Caki2 (cell line): ENCODE results near the gene ZC3H7A. TPM values are rescaled to one million over a fixed set of nuclear protein-coding genes. Genes with fewer than 3 reads are reported as not detected.

ENCODE experiments used
- DNase-seq: peaks from one replicate; pipeline ENCODE4 v3.0.0-alpha.2; 2015; ENCODE audit warnings: low read depth
- in situ Hi-C: cut with HindIII; loops from 2 replicates; pipeline ENCODE4 v1.10.0; 2016; ENCODE audit warnings: low sequenced_read_pairs, low pct_unique_long_range_greater_than_20kb, mixed read lengths
- total RNA-seq: library from RNA; depleted of rRNA; stranded (reverse); fragments of >200 nt; shearing (Covaris generic); gene quantifications from 2 replicates; pipeline ENCODE4 v1.2.3, GENCODE V29; 2014; ENCODE audit warnings: low replicate concordance

Gene ZC3H7A
- total RNA-seq, 1 experiment from 2014 or later = 31.2 TPM

- in situ Hi-C loops = no loop called here
- DNase-seq = peak; percentile 60
These were observed 13.6 kb downstream of the ZC3H7A start for GRCh38 chr16:11783319-11784037.

- DNase-seq = no peak
- in situ Hi-C loops = no loop called here
These were observed 15.3 kb downstream of the ZC3H7A start for GRCh38 chr16:11781773-11782172.

- in situ Hi-C loops = no loop called here
- DNase-seq = no peak
These were observed 15.9 kb downstream of the ZC3H7A start for GRCh38 chr16:11780991-11781680.

- in situ Hi-C loops = no loop called here
- no peak for DNase-seq
These were observed 18.0 kb downstream of the ZC3H7A start for GRCh38 chr16:11779074-11779473.

GRCh38 chr16:11774065-11774626 is 22.9 kb downstream of the ZC3H7A start:
- no peak for DNase-seq
- in situ Hi-C loops = no loop called here

- no peak for DNase-seq
- in situ Hi-C loops = no loop called here
These were observed 28.2 kb downstream of the ZC3H7A start for GRCh38 chr16:11768849-11769248.

- no peak for DNase-seq
- in situ Hi-C loops = no loop called here
These were observed 34.6 kb downstream of the ZC3H7A start for GRCh38 chr16:11762431-11762830.

GRCh38 chr16:11759997-11760396 is 37.1 kb downstream of the ZC3H7A start:
- no peak for DNase-seq
- in situ Hi-C loops = no loop called here

GRCh38 chr16:11759163-11759834 is 37.8 kb downstream of the ZC3H7A start:
- no peak for DNase-seq
- in situ Hi-C loops = no loop called here

GRCh38 chr16:11757671-11758545 is 39.1 kb downstream of the ZC3H7A start:
- peak; percentile 86 for DNase-seq
- in situ Hi-C loops = no loop called here

- in situ Hi-C loops = no loop called here
- DNase-seq = no peak
These were observed 40.8 kb downstream of the ZC3H7A start for GRCh38 chr16:11756248-11756647.

GRCh38 chr16:11755022-11755760 is 41.9 kb downstream of the ZC3H7A start:
- in situ Hi-C loops = no loop called here
- DNase-seq = no peak

GRCh38 chr16:11752856-11753255 is 44.2 kb downstream of the ZC3H7A start:
- in situ Hi-C loops = no loop called here
- DNase-seq = no peak

GRCh38 chr16:11750056-11750455 is 47.0 kb downstream of the ZC3H7A start:
- no peak for DNase-seq
- in situ Hi-C loops = no loop called here

GRCh38 chr16:11748404-11749254 is 48.4 kb downstream of the ZC3H7A start:
- peak; percentile 47 for DNase-seq
- in situ Hi-C loops = no loop called here

GRCh38 chr16:11747949-11748403 is 49.1 kb downstream of the ZC3H7A start:
- in situ Hi-C loops = no loop called here
- DNase-seq = no peak

- DNase-seq = no peak
- in situ Hi-C loops = no loop called here
These were observed 53.0 kb downstream of the ZC3H7A start for GRCh38 chr16:11744075-11744470.
